Duodenal mucosa (tissue), 2 donors: ENCODE measurements around the gene CDR2L.
A peak's percentile ranks its signal among the peaks of the same experiment; 100 is the strongest.
"Not testable (repeated sequence)": the region's sequence is repeated elsewhere in the genome, so short reads cannot be mapped to it uniquely, and the experiment has no call there.

ENCODE experiments used
- H3K27ac ChIP-seq: one replicate; pipeline ENCODE4 v1.7.0; 2013; ENCODE audit warnings: low read depth, low read length
- H3K27me3 ChIP-seq, 2 donors: one replicate each; pipeline ENCODE4 v1.7.0; 2013; ENCODE audit warnings: low read length in 2 of 2, control low read depth in 1 of 2; ENCODE audit not compliant: insufficient read depth in 2 of 2, control insufficient read depth in 1 of 2
- H3K36me3 ChIP-seq, 2 donors: one replicate each; pipeline ENCODE4 v1.7.0; 2013; ENCODE audit warnings: low read length in 2 of 2, control low read depth in 1 of 2; ENCODE audit not compliant: insufficient read depth in 2 of 2, control insufficient read depth in 1 of 2
- H3K4me1 ChIP-seq, 2 donors: one replicate each; pipeline ENCODE4 v1.7.0; 2013; ENCODE audit warnings: low read length in 2 of 2, control low read depth in 1 of 2; ENCODE audit not compliant: insufficient read depth in 2 of 2, control insufficient read depth in 1 of 2
- H3K4me3 ChIP-seq, 2 donors: one replicate each; pipeline ENCODE4 v1.7.0; 2013; ENCODE audit warnings: low read length in 2 of 2, low read depth in 1 of 2
- H3K9ac ChIP-seq, 2 donors: one replicate each; pipeline ENCODE4 v1.7.0; 2013; ENCODE audit warnings: low read length in 2 of 2, low read depth in 1 of 2
- H3K9me3 ChIP-seq, 2 donors: one replicate each; pipeline ENCODE4 v1.7.0; 2013; ENCODE audit warnings: low read length in 2 of 2, control low read depth in 1 of 2; ENCODE audit not compliant: control insufficient read depth in 1 of 2

The CDR2L gene

GRCh38 chr17:75024686-75025397, 37.4 kb downstream of the CDR2L start:
- Histone ChIP-seq H3K27me3 (no peaks in the 10 kb centered on the region), H3K4me3 (no peak overlapping the region)

GRCh38 chr17:75025398-75025734, 37.9 kb downstream of the CDR2L start:
- not testable (repeated sequence) for H3K4me3 ChIP-seq, H3K27ac ChIP-seq, H3K27me3 ChIP-seq, H3K9me3 ChIP-seq, H3K4me1 ChIP-seq, H3K9ac ChIP-seq
- H3K36me3 ChIP-seq, result peaks cover 9 to 23% of the 10 kb centered on the region in 2 donors

More at GRCh38 chr17:75024686-75025397, 37.4 kb downstream of the CDR2L start:
- Histone ChIP-seq H3K36me3 (peaks cover 9 to 29% of the 10 kb centered on the region in 2 donors), H3K4me1 (no peaks in the 10 kb centered on the region), H3K9ac (no peak overlapping the region), H3K27ac (no peak overlapping the region), H3K9me3 (no peaks in the 10 kb centered on the region)

- peaks cover 4 to 11% of the 10 kb centered on the region in 2 donors for H3K36me3 ChIP-seq
- H3K4me3 ChIP-seq, H3K9me3 ChIP-seq, H3K9ac ChIP-seq, H3K4me1 ChIP-seq, H3K27ac ChIP-seq, H3K27me3 ChIP-seq: not testable (repeated sequence)
Observed at GRCh38 chr17:75026650-75027049, 39.2 kb downstream of the CDR2L start.

- no peaks in the 10 kb centered on the region for H3K36me3 ChIP-seq
- H3K27me3 ChIP-seq, result no peaks in the 10 kb centered on the region
- no peak overlapping the region for H3K27ac ChIP-seq
- no peak overlapping the region for H3K9ac ChIP-seq
- H3K4me1 ChIP-seq, result peaks cover 7 to 22% of the 10 kb centered on the region in 2 donors
- H3K9me3 ChIP-seq, result no peaks in the 10 kb centered on the region
- no peak overlapping the region for H3K4me3 ChIP-seq
Observed at GRCh38 chr17:75030161-75030560, 42.7 kb downstream of the CDR2L start.

GRCh38 chr17:75031972-75032719, 44.7 kb downstream of the CDR2L start:
- Histone ChIP-seq H3K9ac (no peak overlapping the region), H3K4me1 (peaks cover 15 to 40% of the 10 kb centered on the region in 2 donors), H3K27ac (no peak overlapping the region), H3K27me3 (no peaks in the 10 kb centered on the region), H3K4me3 (peak overlapping the region in 1 of 2 donors; percentile 56), H3K9me3 (no peaks in the 10 kb centered on the region), H3K36me3 (no peaks in the 10 kb centered on the region)

GRCh38 chr17:75032720-75033280, 45.4 kb downstream of the CDR2L start:
- H3K4me3 ChIP-seq, result peak overlapping the region in 1 of 2 donors; percentile 86
- peaks cover 15 to 40% of the 10 kb centered on the region in 2 donors for H3K4me1 ChIP-seq
- no peaks in the 10 kb centered on the region for H3K27me3 ChIP-seq
- H3K9me3 ChIP-seq, result no peaks in the 10 kb centered on the region
- no peak overlapping the region for H3K27ac ChIP-seq
- no peaks in the 10 kb centered on the region for H3K36me3 ChIP-seq
- no peak overlapping the region for H3K9ac ChIP-seq

GRCh38 chr17:75033346-75034235, 46.2 kb downstream of the CDR2L start:
- peak overlapping the region; percentile 82 to 86 for H3K4me3 ChIP-seq
- no peaks in the 10 kb centered on the region for H3K27me3 ChIP-seq
- H3K4me1 ChIP-seq, result peaks cover 15 to 40% of the 10 kb centered on the region in 2 donors
- H3K9me3 ChIP-seq, result no peaks in the 10 kb centered on the region
- H3K36me3 ChIP-seq, result peaks cover 0 to 4% of the 10 kb centered on the region in 2 donors
- H3K27ac ChIP-seq, result peak overlapping the region; percentile 54
- peak overlapping the region; percentile 72 to 82 for H3K9ac ChIP-seq

- Histone ChIP-seq H3K27ac (peak overlapping the region; percentile 54), H3K4me3 (peak overlapping the region; percentile 82 to 86), H3K9ac (peak overlapping the region; percentile 72 to 82), H3K27me3 (no peaks in the 10 kb centered on the region), H3K4me1 (peaks cover 15 to 40% of the 10 kb centered on the region in 2 donors), H3K36me3 (peaks cover 3 to 12% of the 10 kb centered on the region in 2 donors), H3K9me3 (no peaks in the 10 kb centered on the region)
Observed at GRCh38 chr17:75034236-75034908, 46.9 kb downstream of the CDR2L start.

- Histone ChIP-seq H3K9ac (no peak overlapping the region), H3K36me3 (peaks cover 17 to 35% of the 10 kb centered on the region in 2 donors), H3K27ac (no peak overlapping the region), H3K9me3 (no peaks in the 10 kb centered on the region), H3K4me3 (peak overlapping the region in 1 of 2 donors; percentile 2), H3K27me3 (no peaks in the 10 kb centered on the region), H3K4me1 (peaks cover 15 to 40% of the 10 kb centered on the region in 2 donors)
Observed at GRCh38 chr17:75036643-75037268, 49.3 kb downstream of the CDR2L start.
